Measurements from ENCODE around the gene EFNA5.

EFNA5 gene

GRCh38 chr5:107387526-107388140 is 283.1 kb downstream of the EFNA5 start:
- Histone ChIP-seq H3K4me1 (ENCODE audit: control insufficient read depth, insufficient read depth, low read length, poor library complexity, severe bottlenecking) (peaks cover 10% of the 10 kb centered on the region), H3K36me3 (ENCODE audit: control insufficient read depth, insufficient read depth, low read length) (no peaks in the 10 kb centered on the region), H3K4me3 (ENCODE audit: insufficient read depth, low read depth, low read length, poor library complexity, severe bottlenecking) (no peak overlapping the region), H3K9me3 (ENCODE audit: control insufficient read depth, low read length) (no peaks in the 10 kb centered on the region), H3K27me3 (replicated peaks; ENCODE audit: control insufficient read depth, insufficient read depth, low read length, poor library complexity, severe bottlenecking) (no peaks in the 10 kb centered on the region), H3K27ac (ENCODE audit: insufficient read depth, low read length, poor library complexity, severe bottlenecking) (no peak overlapping the region)
- no peak for DNase-seq

- no peak for DNase-seq
- Histone ChIP-seq H3K36me3 (ENCODE audit: control insufficient read depth, insufficient read depth, low read length) (no peaks in the 10 kb centered on the region), H3K4me3 (ENCODE audit: insufficient read depth, low read depth, low read length, poor library complexity, severe bottlenecking) (no peak overlapping the region)
Observed at GRCh38 chr5:107385708-107386107, 285.0 kb downstream of the EFNA5 start.

GRCh38 chr5:107384256-107384655 is 286.5 kb downstream of the EFNA5 start:
- H3K9me3 ChIP-seq (ENCODE audit: control insufficient read depth, low read length): no peaks in the 10 kb centered on the region
- peaks cover 5% of the 10 kb centered on the region for H3K4me1 ChIP-seq (ENCODE audit: control insufficient read depth, insufficient read depth, low read length, poor library complexity, severe bottlenecking)
- no peak overlapping the region for H3K27ac ChIP-seq (ENCODE audit: insufficient read depth, low read length, poor library complexity, severe bottlenecking)
- H3K4me3 ChIP-seq (ENCODE audit: insufficient read depth, low read depth, low read length, poor library complexity, severe bottlenecking): no peak overlapping the region
- no peaks in the 10 kb centered on the region for H3K27me3 ChIP-seq (replicated peaks; ENCODE audit: control insufficient read depth, insufficient read depth, low read length, poor library complexity, severe bottlenecking)
- no peaks in the 10 kb centered on the region for H3K36me3 ChIP-seq (ENCODE audit: control insufficient read depth, insufficient read depth, low read length)
- no peak for DNase-seq

More at GRCh38 chr5:107385708-107386107, 285.0 kb downstream of the EFNA5 start:
- Histone ChIP-seq H3K9me3 (ENCODE audit: control insufficient read depth, low read length) (no peaks in the 10 kb centered on the region), H3K27me3 (replicated peaks; ENCODE audit: control insufficient read depth, insufficient read depth, low read length, poor library complexity, severe bottlenecking) (no peaks in the 10 kb centered on the region), H3K27ac (ENCODE audit: insufficient read depth, low read length, poor library complexity, severe bottlenecking) (no peak overlapping the region), H3K4me1 (ENCODE audit: control insufficient read depth, insufficient read depth, low read length, poor library complexity, severe bottlenecking) (peaks cover 10% of the 10 kb centered on the region)

- no peaks in the 10 kb centered on the region for H3K9me3 ChIP-seq (ENCODE audit: control insufficient read depth, low read length)
- no peak for DNase-seq
- no peaks in the 10 kb centered on the region for H3K4me1 ChIP-seq (ENCODE audit: control insufficient read depth, insufficient read depth, low read length, poor library complexity, severe bottlenecking)
- H3K27me3 ChIP-seq (replicated peaks; ENCODE audit: control insufficient read depth, insufficient read depth, low read length, poor library complexity, severe bottlenecking): no peaks in the 10 kb centered on the region
- no peaks in the 10 kb centered on the region for H3K36me3 ChIP-seq (ENCODE audit: control insufficient read depth, insufficient read depth, low read length)
- no peak overlapping the region for H3K4me3 ChIP-seq (ENCODE audit: insufficient read depth, low read depth, low read length, poor library complexity, severe bottlenecking)
- no peak overlapping the region for H3K27ac ChIP-seq (ENCODE audit: insufficient read depth, low read length, poor library complexity, severe bottlenecking)
Observed at GRCh38 chr5:107383414-107383813, 287.3 kb downstream of the EFNA5 start.

GRCh38 chr5:107381189-107381856 is 289.4 kb downstream of the EFNA5 start:
- Histone ChIP-seq H3K27me3 (replicated peaks; ENCODE audit: control insufficient read depth, insufficient read depth, low read length, poor library complexity, severe bottlenecking) (no peaks in the 10 kb centered on the region), H3K27ac (ENCODE audit: insufficient read depth, low read length, poor library complexity, severe bottlenecking) (no peak overlapping the region), H3K4me1 (ENCODE audit: control insufficient read depth, insufficient read depth, low read length, poor library complexity, severe bottlenecking) (no peaks in the 10 kb centered on the region), H3K4me3 (ENCODE audit: insufficient read depth, low read depth, low read length, poor library complexity, severe bottlenecking) (no peak overlapping the region), H3K36me3 (ENCODE audit: control insufficient read depth, insufficient read depth, low read length) (no peaks in the 10 kb centered on the region), H3K9me3 (ENCODE audit: control insufficient read depth, low read length) (no peaks in the 10 kb centered on the region)
- no peak for DNase-seq

GRCh38 chr5:107380654-107381053 is 290.1 kb downstream of the EFNA5 start:
- Histone ChIP-seq H3K36me3 (ENCODE audit: control insufficient read depth, insufficient read depth, low read length) (no peaks in the 10 kb centered on the region), H3K27me3 (replicated peaks; ENCODE audit: control insufficient read depth, insufficient read depth, low read length, poor library complexity, severe bottlenecking) (no peaks in the 10 kb centered on the region), H3K27ac (ENCODE audit: insufficient read depth, low read length, poor library complexity, severe bottlenecking) (no peak overlapping the region), H3K9me3 (ENCODE audit: control insufficient read depth, low read length) (no peaks in the 10 kb centered on the region), H3K4me1 (ENCODE audit: control insufficient read depth, insufficient read depth, low read length, poor library complexity, severe bottlenecking) (no peaks in the 10 kb centered on the region), H3K4me3 (ENCODE audit: insufficient read depth, low read depth, low read length, poor library complexity, severe bottlenecking) (no peak overlapping the region)
- no peak for DNase-seq

GRCh38 chr5:107378218-107378899 is 292.4 kb downstream of the EFNA5 start:
- H3K9me3 ChIP-seq (ENCODE audit: control insufficient read depth, low read length): no peaks in the 10 kb centered on the region
- no peaks in the 10 kb centered on the region for H3K36me3 ChIP-seq (ENCODE audit: control insufficient read depth, insufficient read depth, low read length)
- no peak overlapping the region for H3K27ac ChIP-seq (ENCODE audit: insufficient read depth, low read length, poor library complexity, severe bottlenecking)
- no peak overlapping the region for H3K4me3 ChIP-seq (ENCODE audit: insufficient read depth, low read depth, low read length, poor library complexity, severe bottlenecking)
- no peaks in the 10 kb centered on the region for H3K4me1 ChIP-seq (ENCODE audit: control insufficient read depth, insufficient read depth, low read length, poor library complexity, severe bottlenecking)
- H3K27me3 ChIP-seq (replicated peaks; ENCODE audit: control insufficient read depth, insufficient read depth, low read length, poor library complexity, severe bottlenecking): no peaks in the 10 kb centered on the region
- no peak for DNase-seq

GRCh38 chr5:107377277-107377609 is 293.5 kb downstream of the EFNA5 start:
- H3K27ac ChIP-seq (ENCODE audit: insufficient read depth, low read length, poor library complexity, severe bottlenecking): no peak overlapping the region
- H3K4me3 ChIP-seq (ENCODE audit: insufficient read depth, low read depth, low read length, poor library complexity, severe bottlenecking): no peak overlapping the region
- no peaks in the 10 kb centered on the region for H3K9me3 ChIP-seq (ENCODE audit: control insufficient read depth, low read length)
- no peaks in the 10 kb centered on the region for H3K4me1 ChIP-seq (ENCODE audit: control insufficient read depth, insufficient read depth, low read length, poor library complexity, severe bottlenecking)
- no peaks in the 10 kb centered on the region for H3K36me3 ChIP-seq (ENCODE audit: control insufficient read depth, insufficient read depth, low read length)
- no peaks in the 10 kb centered on the region for H3K27me3 ChIP-seq (replicated peaks; ENCODE audit: control insufficient read depth, insufficient read depth, low read length, poor library complexity, severe bottlenecking)
- DNase-seq: no peak

GRCh38 chr5:107376546-107377276 is 294.0 kb downstream of the EFNA5 start:
- H3K4me1 ChIP-seq (ENCODE audit: control insufficient read depth, insufficient read depth, low read length, poor library complexity, severe bottlenecking): no peaks in the 10 kb centered on the region
- H3K36me3 ChIP-seq (ENCODE audit: control insufficient read depth, insufficient read depth, low read length): no peaks in the 10 kb centered on the region
- no peak overlapping the region for H3K4me3 ChIP-seq (ENCODE audit: insufficient read depth, low read depth, low read length, poor library complexity, severe bottlenecking)
- no peak overlapping the region for H3K27ac ChIP-seq (ENCODE audit: insufficient read depth, low read length, poor library complexity, severe bottlenecking)
- H3K9me3 ChIP-seq (ENCODE audit: control insufficient read depth, low read length): no peaks in the 10 kb centered on the region
- no peak for DNase-seq
- no peaks in the 10 kb centered on the region for H3K27me3 ChIP-seq (replicated peaks; ENCODE audit: control insufficient read depth, insufficient read depth, low read length, poor library complexity, severe bottlenecking)

Data from effector memory CD4-positive, alpha-beta T cell (primary cell).